CD4-positive, alpha-beta T cell treated with Interleukin-6 for 4 hours (primary cell): ENCODE results near the gene GRAMD1B.

Experiments used
- DNase-seq: peaks from one replicate; pipeline ENCODE4 v3.0.0-alpha.2; 2020; ENCODE audit warnings: mixed read lengths

GRAMD1B gene

GRCh38 chr11:123594921-123595320 lies 164.9 kb downstream of the GRAMD1B start:
- DNase-seq: no peak

- DNase-seq: no peak
Observed at GRCh38 chr11:123597859-123598258, 167.8 kb downstream of the GRAMD1B start.

- DNase-seq: no peak
Observed at GRCh38 chr11:123601136-123601535, 171.1 kb downstream of the GRAMD1B start.

GRCh38 chr11:123601743-123602142 lies 171.7 kb downstream of the GRAMD1B start:
- no peak for DNase-seq

GRCh38 chr11:123603666-123604065 lies 173.6 kb downstream of the GRAMD1B start:
- no peak for DNase-seq

GRCh38 chr11:123607781-123608180 lies 177.7 kb downstream of the GRAMD1B start:
- no peak for DNase-seq

- DNase-seq: no peak
Observed at GRCh38 chr11:123608371-123608770, 178.3 kb downstream of the GRAMD1B start.

GRCh38 chr11:123608945-123609344 lies 178.9 kb downstream of the GRAMD1B start:
- DNase-seq: no peak

GRCh38 chr11:123611698-123612097 lies 181.6 kb downstream of the GRAMD1B start:
- no peak for DNase-seq

GRCh38 chr11:123616505-123617198 lies 186.6 kb downstream of the GRAMD1B start:
- no peak for DNase-seq

GRCh38 chr11:123622576-123622975 lies 192.5 kb downstream of the GRAMD1B start:
- no peak for DNase-seq

- DNase-seq: no peak
Observed at GRCh38 chr11:123624974-123625373, 194.9 kb downstream of the GRAMD1B start.

- no peak for DNase-seq
Observed at GRCh38 chr11:123628936-123629683, 199.0 kb downstream of the GRAMD1B start.

- no peak for DNase-seq
Observed at GRCh38 chr11:123630126-123630608, 200.1 kb downstream of the GRAMD1B start.

- DNase-seq: no peak
Observed at GRCh38 chr11:123640029-123640428, 210.0 kb downstream of the GRAMD1B start.

GRCh38 chr11:123640677-123641494 lies 210.8 kb downstream of the GRAMD1B start:
- DNase-seq: peak; percentile 61

GRCh38 chr11:123641495-123641840 lies 211.4 kb downstream of the GRAMD1B start:
- no peak for DNase-seq

GRCh38 chr11:123642435-123642834 lies 212.4 kb downstream of the GRAMD1B start:
- DNase-seq: no peak

GRCh38 chr11:123645286-123645975 lies 215.4 kb downstream of the GRAMD1B start:
- no peak for DNase-seq

GRCh38 chr11:123650901-123651300 lies 220.8 kb downstream of the GRAMD1B start:
- DNase-seq: no peak

- no peak for DNase-seq
Observed at GRCh38 chr11:123652599-123652998, 222.5 kb downstream of the GRAMD1B start.

- no peak for DNase-seq
Observed at GRCh38 chr11:123653483-123653826, 223.4 kb downstream of the GRAMD1B start.
